Dermis microvascular lymphatic vessel endothelial cell (primary cell): ENCODE measurements around the gene RELB. TPM values are rescaled to one million over a fixed set of nuclear protein-coding genes. Genes with fewer than 3 reads are reported as not detected.
A peak's percentile ranks its signal among the peaks of the same experiment; 100 is the strongest.
"Not testable (repeated sequence)": the region's sequence is repeated elsewhere in the genome, so short reads cannot be mapped to it uniquely, and the experiment has no call there.

Experiments
- DNase-seq, 2 donors: peaks; one replicate each; pipeline versions ENCODE4 v3.0.0 to v3.0.0-alpha.2; 2010; ENCODE audit warnings: low read depth in 2 of 2
- total RNA-seq: library from RNA; depleted of rRNA; stranded (reverse); fragments of >200 nt; gene quantifications from 2 replicates; pipeline ENCODE4 v1.2.1, GENCODE V29; 2014

Gene RELB
- 8.2 and 16.2 TPM in 2 replicates for total RNA-seq

- DNase-seq = peak; percentile 74 to 91
These were observed at the start of gene RELB for GRCh38 chr19:45001087-45001739. Gene RELB, plus strand, starts transcription at chr19:45001464. Its CDS starts 116 bp downstream, at chr19:45001580.

GRCh38 chr19:44954278-44954648 is 47.0 kb upstream of the RELB start:
- no peak for DNase-seq

- peak; percentile 95 to 98 for DNase-seq
These were observed 46.4 kb upstream of the RELB start, which contains the start of gene CLPTM1 for GRCh38 chr19:44954649-44955504. Gene CLPTM1, plus strand, starts transcription at chr19:44955380. Its CDS starts 16 bp downstream, at chr19:44955396.

- peak in 1 of 2 donors; percentile 31 for DNase-seq
These were observed 45.5 kb upstream of the RELB start for GRCh38 chr19:44955505-44956439.

GRCh38 chr19:44957526-44957925 is 43.7 kb upstream of the RELB start:
- no peak for DNase-seq

- DNase-seq = no peak
These were observed 43.2 kb upstream of the RELB start for GRCh38 chr19:44958090-44958489.

- DNase-seq = no peak
These were observed 41.6 kb upstream of the RELB start for GRCh38 chr19:44959691-44960090.

GRCh38 chr19:44960906-44961728 is 40.1 kb upstream of the RELB start:
- no peak for DNase-seq

GRCh38 chr19:44961821-44962220 is 39.4 kb upstream of the RELB start:
- no peak for DNase-seq

- no peak for DNase-seq
These were observed 33.1 kb upstream of the RELB start for GRCh38 chr19:44968118-44968517.

GRCh38 chr19:44968670-44969069 is 32.6 kb upstream of the RELB start:
- DNase-seq = no peak

GRCh38 chr19:44969437-44969836 is 31.8 kb upstream of the RELB start:
- no peak for DNase-seq

- DNase-seq = not testable (repeated sequence)
These were observed 29.8 kb upstream of the RELB start for GRCh38 chr19:44971451-44971850.

- DNase-seq = no peak
These were observed 28.5 kb upstream of the RELB start for GRCh38 chr19:44972802-44973201.

GRCh38 chr19:44973982-44974735 is 27.1 kb upstream of the RELB start:
- DNase-seq = no peak

GRCh38 chr19:44974857-44975256 is 26.4 kb upstream of the RELB start:
- DNase-seq = no peak

GRCh38 chr19:44975444-44975843 is 25.8 kb upstream of the RELB start:
- no peak for DNase-seq

GRCh38 chr19:44984005-44984404 is 17.3 kb upstream of the RELB start:
- DNase-seq = no peak

- DNase-seq = no peak
These were observed 15.8 kb upstream of the RELB start for GRCh38 chr19:44985445-44985844.

- DNase-seq = no peak
These were observed 14.9 kb upstream of the RELB start for GRCh38 chr19:44986389-44986788.
